PC-3 (cell line): ENCODE data around the gene COX4I1.

Source experiments
- CTCF ChIP-seq: fragments of 300-600 bp; sonication (generic); conservative IDR thresholded peaks from 2 replicates; pipeline ENCODE4 v1.5.1; 2017; ENCODE audit warnings: antibody characterized with exemption, low read depth, mild to moderate bottlenecking, low read length
- EZH2 ChIP-seq: fragments of 300-600 bp; sonication (generic); IDR thresholded peaks from one replicate; pipeline ENCODE4 v1.6.1; 2017; ENCODE audit warnings: antibody characterized with exemption, mild to moderate bottlenecking, low read length; ENCODE audit not compliant: unreplicated experiment

GRCh38 chr16:85798901-85799496 lies 496 bp upstream of the COX4I1 start:
- TF ChIP-seq CTCF = no peak
- TF ChIP-seq EZH2 = no peak
